Skeletal muscle cell (primary cell): ENCODE results near the gene SPATA2L.

Experiments used
- DNase-seq: peaks from one replicate; pipeline ENCODE4 v3.0.0-alpha.2; 2010; ENCODE audit warnings: low read depth
- H3K4me3 ChIP-seq: 2 replicates; pipeline ENCODE4 v1.5.1; 2011; ENCODE audit warnings: low read depth, mild to moderate bottlenecking, control low read depth, low read length, moderate library complexity

SPATA2L gene, protein sequence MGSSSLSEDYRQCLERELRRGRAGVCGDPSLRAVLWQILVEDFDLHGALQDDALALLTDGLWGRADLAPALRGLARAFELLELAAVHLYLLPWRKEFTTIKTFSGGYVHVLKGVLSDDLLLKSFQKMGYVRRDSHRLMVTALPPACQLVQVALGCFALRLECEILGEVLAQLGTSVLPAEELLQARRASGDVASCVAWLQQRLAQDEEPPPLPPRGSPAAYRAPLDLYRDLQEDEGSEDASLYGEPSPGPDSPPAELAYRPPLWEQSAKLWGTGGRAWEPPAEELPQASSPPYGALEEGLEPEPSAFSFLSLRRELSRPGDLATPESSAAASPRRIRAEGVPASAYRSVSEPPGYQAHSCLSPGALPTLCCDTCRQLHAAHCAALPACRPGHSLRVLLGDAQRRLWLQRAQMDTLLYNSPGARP

DNA sequence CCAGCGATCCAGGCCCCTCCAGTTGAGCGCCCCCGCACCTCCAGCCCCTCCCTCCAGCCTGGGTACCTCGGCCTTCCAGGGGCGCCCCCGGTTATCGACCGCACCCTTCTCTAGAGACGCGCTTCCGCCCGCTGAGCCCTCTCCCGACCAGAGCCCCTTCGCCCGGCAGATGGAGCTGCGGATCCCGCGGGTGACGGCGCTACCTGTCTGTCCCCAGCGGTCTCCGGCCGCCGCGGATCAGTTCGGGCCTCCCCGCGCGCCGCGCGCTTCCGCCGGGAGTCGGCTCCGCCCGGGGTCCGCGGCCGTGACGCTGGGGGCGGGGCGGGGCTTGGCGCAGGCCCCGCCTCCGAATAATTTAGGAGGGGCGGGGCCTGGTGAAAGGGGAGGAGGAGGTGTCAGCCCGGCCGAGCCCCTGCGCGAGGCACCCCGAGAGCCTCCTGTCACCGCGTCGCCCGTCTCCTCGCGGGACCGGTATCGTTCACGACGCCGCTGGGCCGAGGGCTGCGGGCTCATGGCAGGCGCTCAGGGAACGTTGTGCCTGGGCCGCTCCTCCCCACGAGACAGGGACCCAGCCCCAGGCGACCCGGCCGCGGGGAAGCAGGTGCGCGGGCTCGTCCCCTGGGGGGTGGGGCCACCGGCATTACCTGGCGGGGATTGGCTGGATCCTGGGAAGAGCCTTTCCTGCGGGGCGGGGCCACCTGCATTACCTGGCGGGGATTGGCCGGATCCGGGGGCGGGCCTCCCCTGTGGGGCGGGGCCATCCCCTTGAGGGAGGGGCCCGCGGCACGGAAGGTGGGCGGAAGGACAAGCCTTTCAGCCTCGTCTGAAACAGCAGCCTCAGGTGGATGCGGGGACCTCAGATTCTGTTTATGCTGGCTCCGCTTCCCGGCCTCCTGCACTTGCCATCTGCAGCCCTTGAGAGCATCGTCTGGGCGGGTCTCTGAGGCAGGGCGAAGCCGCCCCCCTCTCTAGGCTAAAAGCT lies at the start of gene SPATA2L:
SPATA2L (minus strand) TSS at position 281 of the 982 bp plus-strand sequence. CDS start 473 bp downstream, outside the sequence.
- H3K4me3 ChIP-seq: peak within 1 kb of the TSS; percentile 70
- no peak for DNase-seq

DNA sequence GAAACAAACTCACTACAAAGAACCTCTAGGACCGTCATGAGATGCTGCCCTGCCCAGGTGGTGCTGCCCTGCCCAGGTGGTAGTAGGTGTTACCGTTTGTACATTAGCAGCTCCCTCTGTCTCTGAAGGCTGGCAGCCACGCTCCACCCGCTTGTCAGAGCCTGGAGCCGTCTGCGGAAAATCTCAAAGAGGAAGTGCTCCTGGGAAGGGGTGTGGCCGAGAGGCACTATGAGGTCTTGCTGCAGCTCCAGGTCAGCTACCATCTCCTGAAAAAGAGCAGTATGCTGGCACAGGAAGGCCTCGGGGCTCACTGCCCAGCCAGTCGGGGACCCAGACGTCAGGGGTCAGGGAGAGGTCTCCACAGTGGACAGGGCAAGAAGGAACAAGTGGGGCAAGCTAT lies 48.1 kb upstream of the SPATA2L start:
- no peak overlapping the region for H3K4me3 ChIP-seq
- DNase-seq: no peak

DNA sequence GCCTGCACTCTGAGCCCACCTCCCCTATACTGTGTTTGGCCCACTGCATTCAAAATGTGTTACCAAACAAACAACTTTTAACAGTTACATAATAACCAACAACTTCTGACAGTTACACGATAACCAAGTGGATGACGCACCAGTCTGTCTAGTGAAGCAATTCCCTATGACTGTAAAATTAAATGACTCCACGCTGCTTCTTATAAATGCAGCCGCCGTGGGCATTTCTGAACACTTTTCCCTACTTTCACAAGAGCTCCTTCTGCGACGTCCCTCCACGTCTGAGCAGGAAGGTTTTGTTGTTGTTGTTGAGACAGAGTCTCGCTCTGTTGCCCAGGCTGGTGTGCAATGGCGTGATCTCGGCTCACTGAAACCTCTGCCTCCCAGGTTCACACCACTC lies 47.4 kb upstream of the SPATA2L start:
- no peak for DNase-seq
- H3K4me3 ChIP-seq: no peak overlapping the region

DNA sequence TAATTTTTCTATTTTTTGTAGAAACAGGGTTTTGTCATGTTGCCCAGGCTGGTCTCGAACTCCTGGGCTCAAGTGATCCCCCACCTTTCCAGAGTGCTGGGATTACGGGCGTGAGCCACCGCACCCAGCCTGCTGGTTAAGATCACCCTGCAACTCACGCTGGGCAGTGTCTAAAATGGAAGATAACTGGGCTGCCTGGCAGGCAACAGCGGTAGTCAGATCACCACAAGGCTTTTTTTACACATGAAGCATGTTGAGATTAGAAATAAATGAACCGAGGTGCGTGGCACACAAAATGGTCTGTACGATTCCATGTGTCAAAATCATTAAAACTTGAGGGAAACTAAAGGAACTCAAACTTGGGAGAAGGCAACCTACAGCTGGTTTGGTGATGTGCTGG lies 46.6 kb upstream of the SPATA2L start:
- H3K4me3 ChIP-seq: no peak overlapping the region
- DNase-seq: no peak

DNA sequence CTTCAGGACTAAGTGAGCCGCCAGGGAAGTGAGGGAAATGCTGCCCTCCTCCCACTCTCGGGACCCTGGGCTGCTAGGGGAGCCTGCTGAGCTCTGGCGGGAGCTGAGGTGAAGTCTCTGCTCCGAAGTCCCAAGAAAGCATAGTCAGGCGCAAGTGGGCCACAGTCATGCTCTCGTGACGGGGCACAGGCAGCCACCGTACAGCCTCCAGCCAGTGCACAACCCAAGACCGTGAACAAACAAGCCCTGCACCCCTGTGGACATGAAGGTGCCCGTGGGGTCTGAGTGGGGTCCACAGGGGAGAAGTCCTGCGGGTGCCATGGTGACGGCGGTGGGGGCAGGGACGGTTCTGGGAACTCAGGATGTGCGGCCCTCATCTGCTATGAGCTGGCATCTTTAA lies 44.5 kb upstream of the SPATA2L start:
- DNase-seq: no peak
- no peak overlapping the region for H3K4me3 ChIP-seq

DNA sequence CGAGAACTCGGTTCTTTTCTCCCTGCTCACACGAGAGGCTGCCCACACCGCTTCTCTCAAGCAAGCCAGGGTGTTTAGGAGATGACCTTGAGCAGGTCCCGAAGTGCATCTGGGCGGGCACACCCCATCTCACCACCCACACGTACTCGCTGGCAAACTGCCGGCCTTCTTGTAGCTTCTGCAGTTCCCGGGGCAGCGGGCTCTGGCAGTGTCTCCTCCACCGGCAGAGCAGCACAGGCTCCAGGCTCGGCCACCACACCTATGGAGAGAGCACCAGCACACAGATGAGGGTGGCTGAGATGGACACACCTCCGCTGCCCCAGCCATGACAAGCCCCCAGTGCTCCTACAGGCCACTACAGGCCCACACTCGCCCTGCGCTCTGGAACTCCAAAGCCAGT lies 43.3 kb upstream of the SPATA2L start:
- H3K4me3 ChIP-seq: no peak overlapping the region
- DNase-seq: no peak

DNA sequence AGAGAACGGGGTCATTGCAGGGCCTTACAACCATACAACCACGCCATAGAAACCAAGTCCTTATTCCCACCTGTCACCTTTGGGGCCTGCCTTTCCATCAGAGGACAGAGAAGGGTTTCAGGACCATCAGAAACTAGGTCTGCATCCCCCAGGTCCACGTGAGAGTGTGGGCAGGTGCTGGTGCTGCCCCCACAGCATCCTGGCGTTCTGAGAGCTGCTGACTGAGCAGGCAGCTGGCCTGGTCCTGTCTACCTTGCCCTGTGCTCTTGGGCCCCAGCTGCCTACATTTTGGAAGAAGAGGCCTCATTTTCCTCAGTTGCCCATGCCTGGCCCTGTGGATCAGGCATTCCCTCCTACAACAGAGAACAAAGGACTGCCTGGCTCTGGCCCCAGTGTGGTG lies 41.4 kb upstream of the SPATA2L start:
- no peak for DNase-seq
- H3K4me3 ChIP-seq: no peak overlapping the region

DNA sequence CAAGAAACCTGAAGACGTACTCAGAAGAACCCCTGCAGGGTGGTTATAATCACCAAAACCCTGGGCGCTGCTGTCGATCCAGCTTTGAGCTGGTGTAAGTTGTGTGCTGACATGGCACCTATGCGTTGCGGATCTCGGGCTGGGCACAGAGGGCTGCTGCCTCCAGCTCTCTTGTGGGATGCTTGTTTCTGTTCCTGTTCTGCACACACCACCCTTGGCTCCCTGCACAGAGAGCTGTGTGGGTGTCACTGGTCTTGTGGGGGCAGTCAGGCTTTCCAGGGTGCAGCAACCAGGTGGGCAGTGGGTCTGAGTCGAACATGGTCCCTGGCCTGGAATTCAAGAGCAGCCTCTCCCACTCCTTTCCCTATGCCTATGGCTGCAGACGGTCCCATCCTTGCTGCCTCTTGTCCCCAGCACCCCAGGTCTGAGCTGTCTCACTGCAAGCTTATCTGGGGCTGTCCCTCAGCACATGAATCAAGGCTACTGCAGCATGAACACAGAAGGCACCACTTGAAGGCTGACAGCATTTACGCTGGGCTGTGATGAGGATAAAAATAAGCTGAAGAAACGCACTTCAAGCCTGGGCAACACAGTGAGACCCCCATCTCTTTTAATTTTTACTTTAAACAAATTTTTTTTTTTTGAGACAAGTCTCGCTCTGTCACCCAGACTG lies 40.0 kb upstream of the SPATA2L start:
- DNase-seq: no peak
- H3K4me3 ChIP-seq: no peak overlapping the region

DNA sequence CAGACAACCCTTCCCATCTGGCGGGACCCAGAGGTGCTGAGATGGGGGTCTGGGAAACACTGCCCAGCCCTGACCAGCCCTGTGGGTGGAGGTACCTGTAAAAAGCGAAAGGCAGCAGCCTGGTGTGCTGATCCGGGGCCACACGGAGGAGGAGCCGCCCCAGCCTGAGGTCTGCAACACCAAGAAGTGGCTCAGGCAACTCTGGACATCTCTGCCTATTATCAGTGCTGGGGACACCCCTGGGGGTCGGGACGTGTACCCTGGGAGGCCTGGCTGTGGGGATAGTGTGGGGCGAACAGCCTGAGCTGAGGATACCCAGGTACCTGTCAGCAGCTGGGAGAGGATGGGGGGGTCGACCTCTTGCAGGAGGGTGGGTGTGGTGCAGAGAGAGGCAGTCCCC lies 37.9 kb upstream of the SPATA2L start:
- no peak overlapping the region for H3K4me3 ChIP-seq
- DNase-seq: no peak

DNA sequence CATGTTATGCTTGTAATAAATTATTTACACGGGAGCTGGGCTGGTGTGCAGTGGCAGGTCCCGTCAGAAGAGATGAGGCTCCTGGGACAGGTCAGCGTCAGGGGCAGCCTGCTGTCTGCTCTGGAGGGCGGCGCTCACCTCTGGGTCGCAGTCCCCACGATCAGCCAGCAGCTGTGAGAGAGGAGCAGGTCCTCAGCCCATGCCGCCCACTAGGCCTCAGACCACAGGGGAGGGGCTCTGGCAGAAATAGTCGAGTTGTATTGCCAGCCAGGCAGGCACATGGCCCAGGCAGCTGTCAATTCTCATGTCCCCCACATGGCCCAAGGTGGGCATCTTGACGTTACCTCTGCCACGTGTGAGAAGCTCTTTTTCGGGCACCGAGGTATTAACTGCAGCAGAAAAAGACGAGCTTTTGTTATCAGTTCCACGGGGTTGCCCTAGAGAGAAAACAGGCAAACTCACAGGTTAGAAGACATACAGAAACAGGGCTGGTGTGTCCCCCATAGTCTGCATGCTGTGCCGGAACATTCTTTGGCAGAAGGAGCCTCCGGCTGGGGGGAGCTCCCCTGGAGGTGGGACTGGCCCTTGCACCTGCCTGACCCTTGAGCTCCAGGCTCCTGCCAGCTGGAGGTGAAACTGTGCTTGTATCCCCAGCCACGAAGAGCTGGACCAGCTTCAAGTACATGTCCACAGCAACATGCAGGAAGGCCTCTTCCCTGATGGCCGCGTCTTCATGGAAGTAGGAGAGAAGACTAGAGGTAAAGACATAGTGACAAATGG lies 37.2 kb upstream of the SPATA2L start:
- H3K4me3 ChIP-seq: no peak overlapping the region
- no peak for DNase-seq

DNA sequence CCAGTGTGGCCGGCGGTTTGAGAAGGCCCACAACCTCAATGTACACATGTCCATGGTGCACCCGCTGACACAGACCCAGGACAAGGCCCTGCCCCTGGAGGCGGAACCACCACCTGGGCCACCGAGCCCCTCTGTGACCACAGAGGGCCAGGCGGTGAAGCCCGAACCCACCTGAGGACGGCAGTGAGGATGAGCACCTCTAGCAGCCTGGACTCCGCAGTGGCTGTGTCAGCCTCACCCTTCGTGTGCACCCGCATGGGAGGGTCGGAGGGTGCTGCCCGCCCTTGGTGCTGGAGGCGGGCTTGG lies 36.5 kb upstream of the SPATA2L start:
- no peak for DNase-seq
- no peak overlapping the region for H3K4me3 ChIP-seq

DNA sequence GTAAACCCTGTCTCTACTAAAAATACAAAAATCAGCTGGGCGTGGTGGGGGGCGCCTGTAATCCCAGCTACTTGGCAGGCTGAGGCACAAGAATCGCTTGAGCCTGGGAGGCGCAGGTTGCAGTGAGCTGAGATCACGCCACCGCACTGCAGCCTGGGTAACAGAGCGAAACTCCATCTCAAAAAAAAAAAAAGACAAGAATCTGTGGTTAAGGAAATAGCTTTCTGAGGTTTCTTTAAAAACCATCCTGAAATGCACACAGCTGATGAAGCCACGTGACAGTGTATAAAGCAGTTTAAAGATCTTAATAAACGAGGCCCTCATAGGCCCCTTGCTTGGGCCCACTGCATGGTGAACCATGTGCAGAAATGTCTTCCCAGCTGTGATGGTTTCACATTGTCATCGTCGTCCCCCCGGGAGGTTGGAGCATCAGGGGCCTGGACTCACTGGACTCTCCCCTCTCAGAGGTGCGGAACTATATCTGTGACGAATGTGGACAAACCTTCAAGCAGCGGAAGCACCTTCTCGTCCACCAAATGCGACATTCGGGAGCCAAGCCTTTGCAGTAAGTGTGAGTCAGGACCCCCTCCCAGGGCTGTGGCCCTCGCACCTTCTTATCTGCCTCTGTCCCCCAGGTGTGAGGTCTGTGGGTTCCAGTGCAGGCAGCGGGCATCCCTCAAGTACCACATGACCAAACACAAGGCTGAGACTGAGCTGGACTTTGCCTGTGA lies 36.0 kb upstream of the SPATA2L start:
- no peak for DNase-seq

DNA sequence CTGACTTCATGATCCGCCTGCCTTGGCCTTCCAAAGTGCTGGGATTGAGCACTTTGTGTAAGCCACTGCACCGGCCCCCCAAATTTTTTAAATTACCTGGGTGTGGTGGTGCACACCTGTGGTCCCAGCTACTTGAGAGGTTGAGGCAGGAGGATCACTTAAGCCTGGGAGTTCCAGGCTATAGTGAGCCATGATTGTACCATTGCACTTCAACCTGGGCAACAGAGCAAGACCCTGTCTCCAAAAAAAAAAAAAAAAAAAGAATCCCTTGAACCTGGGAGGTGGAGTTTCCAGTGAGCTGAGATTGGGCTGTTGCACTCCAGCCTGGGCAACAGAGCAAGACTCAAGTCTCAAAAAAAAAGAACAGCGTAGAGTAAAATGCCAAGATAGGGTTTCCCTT lies 35.0 kb upstream of the SPATA2L start:
- H3K4me3 ChIP-seq: no peak overlapping the region

More for the DNA sequence above, 36.0 kb upstream of the SPATA2L start:
- no peak overlapping the region for H3K4me3 ChIP-seq

DNA sequence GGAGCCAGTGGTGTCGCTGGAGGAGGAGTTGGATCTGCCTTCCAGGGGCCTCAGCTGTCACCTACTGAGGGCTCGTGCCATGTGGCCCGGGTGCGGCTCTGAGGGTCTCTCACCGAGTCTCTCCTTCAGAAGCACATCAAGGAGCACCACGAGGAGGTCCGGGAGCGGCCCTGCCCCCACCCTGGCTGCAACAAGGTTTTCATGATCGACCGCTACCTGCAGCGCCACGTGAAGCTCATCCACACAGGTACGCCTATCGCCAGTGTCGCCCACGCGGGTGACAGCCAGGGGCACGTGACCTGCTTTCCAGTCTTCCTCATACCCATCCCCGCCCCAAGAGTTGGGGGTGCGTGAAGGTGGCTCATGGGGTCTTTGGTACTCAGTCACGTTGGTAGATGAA lies 32.3 kb upstream of the SPATA2L start:
- H3K4me3 ChIP-seq: no peak overlapping the region
- DNase-seq: no peak

More for the DNA sequence above, 35.0 kb upstream of the SPATA2L start:
- no peak for DNase-seq

DNA sequence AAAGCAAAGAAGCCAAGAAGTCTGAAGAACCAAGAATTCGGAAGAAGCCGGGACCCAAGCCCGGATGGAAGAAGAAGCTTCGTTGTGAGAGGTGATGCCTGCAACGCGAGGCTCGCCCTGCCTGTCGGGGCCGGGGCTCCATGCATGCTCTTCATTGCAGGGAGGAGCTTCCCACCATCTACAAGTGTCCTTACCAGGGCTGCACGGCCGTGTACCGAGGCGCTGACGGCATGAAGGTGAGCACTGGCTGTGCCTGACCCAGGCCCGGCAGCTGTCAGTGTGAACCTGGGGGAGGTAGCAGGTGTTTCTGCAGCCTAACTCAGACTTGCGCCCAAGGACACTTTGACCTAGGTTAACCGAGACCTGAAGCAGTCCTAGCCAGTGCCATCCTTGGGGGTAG lies 31.8 kb upstream of the SPATA2L start:
- DNase-seq: no peak
- no peak overlapping the region for H3K4me3 ChIP-seq

DNA sequence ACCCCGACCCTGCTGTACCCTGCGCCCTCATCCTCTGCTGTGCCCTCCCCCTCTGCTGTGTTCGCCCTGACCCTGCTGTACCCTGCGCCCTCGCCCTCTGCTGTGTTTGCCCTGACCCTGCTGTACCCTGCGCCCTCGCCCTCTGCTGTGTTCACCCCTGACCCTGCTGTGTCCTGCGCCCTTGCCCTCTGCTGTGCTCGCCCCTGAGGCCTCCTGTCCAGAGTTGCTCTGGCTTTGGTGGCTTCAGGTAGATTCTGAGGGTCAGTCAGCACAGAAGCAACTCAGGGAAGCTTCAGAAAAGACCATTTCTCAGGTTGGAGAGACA lies 31.4 kb upstream of the SPATA2L start:
- DNase-seq: no peak
- H3K4me3 ChIP-seq: no peak overlapping the region

DNA sequence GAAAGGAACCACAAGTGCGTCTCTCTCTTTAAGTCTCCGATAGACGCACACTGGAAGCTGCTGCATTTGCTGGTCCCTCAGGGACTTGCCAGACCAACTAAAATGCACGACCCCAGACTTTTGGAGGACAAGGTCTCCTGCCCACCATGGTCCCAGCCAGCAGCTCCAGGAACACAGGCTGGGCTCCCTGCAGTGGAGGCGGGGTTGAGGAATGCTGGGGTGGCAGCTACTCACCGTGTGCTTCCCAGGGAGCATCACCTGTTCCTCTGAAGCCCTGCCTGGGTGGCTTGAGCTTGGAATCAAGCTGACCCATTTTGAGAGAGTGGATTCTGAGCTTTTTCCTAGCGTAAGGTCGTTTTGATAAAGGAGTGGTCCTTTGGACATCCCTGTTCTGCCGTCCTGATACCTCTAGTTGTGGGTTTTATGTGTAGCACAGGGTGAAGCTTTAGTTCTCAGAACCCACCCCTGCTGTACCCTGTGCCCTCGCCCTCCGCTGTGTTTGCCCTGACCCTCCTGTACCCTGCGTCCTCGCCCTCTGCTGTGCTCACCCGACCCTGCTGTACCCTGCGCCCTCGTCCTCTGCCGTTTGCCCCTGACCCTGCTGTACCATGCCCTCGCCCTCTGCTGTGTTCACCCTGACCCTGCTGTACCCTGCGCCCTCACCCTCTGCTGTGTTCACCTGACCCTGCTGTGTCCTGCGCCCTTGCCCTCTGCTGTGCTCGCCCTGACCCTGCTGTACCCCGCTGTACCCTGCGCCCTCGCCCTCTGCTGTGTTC lies 30.8 kb upstream of the SPATA2L start:
- H3K4me3 ChIP-seq: no peak overlapping the region
- DNase-seq: no peak

DNA sequence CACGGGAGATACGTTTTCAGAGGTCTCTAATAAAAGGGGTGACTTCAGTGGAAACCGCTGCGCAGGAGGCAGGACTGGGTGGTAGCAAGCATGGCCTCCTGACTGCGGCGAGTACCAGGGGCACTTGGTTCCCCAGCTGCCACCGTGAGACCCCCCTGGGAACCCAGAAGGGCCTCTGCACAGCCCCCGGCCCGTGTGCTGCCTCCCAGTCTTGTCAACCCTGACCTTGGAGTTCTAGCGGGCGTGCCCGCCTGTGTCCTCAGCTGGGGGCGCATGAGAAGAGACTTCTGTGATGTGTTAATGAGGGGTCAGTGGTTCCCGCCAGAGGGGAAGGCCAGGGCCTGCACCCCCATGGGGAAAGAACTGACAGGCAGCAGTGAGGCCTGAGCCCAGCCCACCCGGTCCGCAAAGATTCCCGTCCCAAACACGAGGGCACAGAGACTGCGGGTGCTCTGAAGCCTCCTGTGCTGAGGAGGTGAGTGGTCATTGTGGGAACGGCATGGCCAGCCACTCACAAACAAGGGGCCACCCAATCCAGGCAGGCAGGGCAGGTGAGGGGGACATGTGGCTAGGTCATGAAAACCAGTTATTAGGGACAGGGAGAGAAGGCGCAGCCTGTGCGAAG lies 29.2 kb upstream of the SPATA2L start:
- no peak overlapping the region for H3K4me3 ChIP-seq
- no peak for DNase-seq
